HEK293T (cell line): Measurements from ENCODE around the gene SCMH1.

Experiments
- BHLHE40 ChIP-seq: fragments of 450-650 bp; IDR thresholded peaks from 2 replicates; pipeline ENCODE4 v1.6.1; 2016; ENCODE audit warnings: mild to moderate bottlenecking, moderate library complexity, borderline replicate concordance
- LEF1 ChIP-seq: fragments of 450-650 bp; IDR thresholded peaks from 2 replicates; pipeline ENCODE4 v1.6.1; 2017; ENCODE audit warnings: mild to moderate bottlenecking, borderline replicate concordance
- SUZ12 ChIP-seq: fragments of 450-650 bp; IDR thresholded peaks from 2 replicates; pipeline ENCODE4 v1.6.1; 2016; ENCODE audit warnings: mild to moderate bottlenecking
- TF ChIP-seq, protein P1 (sequence below): fragments of 450-650 bp; IDR thresholded peaks from 2 replicates; pipeline ENCODE4 v1.6.1; 2016

- no peak for TF ChIP-seq BHLHE40
- TF ChIP-seq LEF1: no peak
- TF ChIP-seq SUZ12: no peak
- TF ChIP-seq, protein P1, sequence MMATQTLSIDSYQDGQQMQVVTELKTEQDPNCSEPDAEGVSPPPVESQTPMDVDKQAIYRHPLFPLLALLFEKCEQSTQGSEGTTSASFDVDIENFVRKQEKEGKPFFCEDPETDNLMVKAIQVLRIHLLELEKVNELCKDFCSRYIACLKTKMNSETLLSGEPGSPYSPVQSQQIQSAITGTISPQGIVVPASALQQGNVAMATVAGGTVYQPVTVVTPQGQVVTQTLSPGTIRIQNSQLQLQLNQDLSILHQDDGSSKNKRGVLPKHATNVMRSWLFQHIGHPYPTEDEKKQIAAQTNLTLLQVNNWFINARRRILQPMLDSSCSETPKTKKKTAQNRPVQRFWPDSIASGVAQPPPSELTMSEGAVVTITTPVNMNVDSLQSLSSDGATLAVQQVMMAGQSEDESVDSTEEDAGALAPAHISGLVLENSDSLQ: no peak
Observed at GRCh38 chr1:41093826-41094225, 148.3 kb downstream of the SCMH1 start.
